Testis (tissue), 2 donors: Measurements from ENCODE around the gene POU6F2.

ENCODE experiments used
- CTCF ChIP-seq, 3 experiments: fragments of 450-650 bp in 2 of 3; fragments of 200-600 bp in 1 of 3; sonication (generic) in 1 of 3; IDR thresholded peaks; one replicate each; pipeline ENCODE4 v1.5.1; 2016 to 2019; ENCODE audit warnings: antibody characterized with exemption in 3 of 3, mild to moderate bottlenecking in 2 of 3, moderate library complexity in 1 of 3
- POLR2A ChIP-seq: fragments of 450-650 bp; IDR thresholded peaks from one replicate; pipeline ENCODE4 v1.6.1; 2017; ENCODE audit warnings: antibody characterized with exemption, mild to moderate bottlenecking, moderate library complexity

DNA sequence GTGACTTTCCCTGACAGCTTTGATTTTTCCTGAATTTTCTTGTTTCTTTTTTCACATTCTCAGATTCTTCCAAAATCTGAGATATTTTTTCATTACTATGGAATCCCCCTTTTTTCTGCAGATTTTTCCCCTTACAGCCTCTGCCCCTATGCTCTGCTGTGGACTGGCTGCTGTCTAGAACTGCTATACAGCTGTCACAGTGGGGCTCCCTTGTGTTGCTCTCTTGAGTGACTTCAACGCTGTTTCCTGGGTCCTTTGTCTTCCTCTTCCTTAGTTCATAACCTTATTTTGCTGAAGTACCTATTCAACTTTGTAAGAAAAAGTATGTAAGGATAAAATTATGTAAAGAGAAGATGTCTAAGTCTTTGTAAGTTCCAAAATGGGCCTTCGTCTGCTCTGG, 354.4 kb downstream of the POU6F2 start:
- TF ChIP-seq CTCF (IDR thresholded peaks at IDR 0.05), result no peak
- no peak for TF ChIP-seq POLR2A
